22Rv1 (cell line): ENCODE data around the gene IFITM5.
"Not testable (repeated sequence)": the region's sequence is repeated elsewhere in the genome, so short reads cannot be mapped to it uniquely, and the experiment has no call there.

Experiments used
- H3K27ac ChIP-seq: fragments of 450-650 bp; 2 replicates; pipeline ENCODE4 v1.5.1; 2017
- ZFX ChIP-seq: fragments of 450-650 bp; IDR thresholded peaks from 2 replicates; pipeline ENCODE4 v1.6.1; 2017; ENCODE audit warnings: antibody characterized with exemption, borderline replicate concordance
- TF ChIP-seq, protein P1 (sequence below): fragments of 450-650 bp; IDR thresholded peaks from 2 replicates; pipeline ENCODE4 v1.5.1; 2017; ENCODE audit warnings: mild to moderate bottlenecking

Gene IFITM5

GRCh38 chr11:331358-332060 is 32.2 kb upstream of the IFITM5 start:
- H3K27ac ChIP-seq, result no peak overlapping the region
- no peak for TF ChIP-seq ZFX
- TF ChIP-seq, protein P1, sequence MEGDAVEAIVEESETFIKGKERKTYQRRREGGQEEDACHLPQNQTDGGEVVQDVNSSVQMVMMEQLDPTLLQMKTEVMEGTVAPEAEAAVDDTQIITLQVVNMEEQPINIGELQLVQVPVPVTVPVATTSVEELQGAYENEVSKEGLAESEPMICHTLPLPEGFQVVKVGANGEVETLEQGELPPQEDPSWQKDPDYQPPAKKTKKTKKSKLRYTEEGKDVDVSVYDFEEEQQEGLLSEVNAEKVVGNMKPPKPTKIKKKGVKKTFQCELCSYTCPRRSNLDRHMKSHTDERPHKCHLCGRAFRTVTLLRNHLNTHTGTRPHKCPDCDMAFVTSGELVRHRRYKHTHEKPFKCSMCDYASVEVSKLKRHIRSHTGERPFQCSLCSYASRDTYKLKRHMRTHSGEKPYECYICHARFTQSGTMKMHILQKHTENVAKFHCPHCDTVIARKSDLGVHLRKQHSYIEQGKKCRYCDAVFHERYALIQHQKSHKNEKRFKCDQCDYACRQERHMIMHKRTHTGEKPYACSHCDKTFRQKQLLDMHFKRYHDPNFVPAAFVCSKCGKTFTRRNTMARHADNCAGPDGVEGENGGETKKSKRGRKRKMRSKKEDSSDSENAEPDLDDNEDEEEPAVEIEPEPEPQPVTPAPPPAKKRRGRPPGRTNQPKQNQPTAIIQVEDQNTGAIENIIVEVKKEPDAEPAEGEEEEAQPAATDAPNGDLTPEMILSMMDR, result no peak

- no peak overlapping the region for H3K27ac ChIP-seq
Measured at GRCh38 chr11:330694-331357, 31.5 kb upstream of the IFITM5 start.

DNA sequence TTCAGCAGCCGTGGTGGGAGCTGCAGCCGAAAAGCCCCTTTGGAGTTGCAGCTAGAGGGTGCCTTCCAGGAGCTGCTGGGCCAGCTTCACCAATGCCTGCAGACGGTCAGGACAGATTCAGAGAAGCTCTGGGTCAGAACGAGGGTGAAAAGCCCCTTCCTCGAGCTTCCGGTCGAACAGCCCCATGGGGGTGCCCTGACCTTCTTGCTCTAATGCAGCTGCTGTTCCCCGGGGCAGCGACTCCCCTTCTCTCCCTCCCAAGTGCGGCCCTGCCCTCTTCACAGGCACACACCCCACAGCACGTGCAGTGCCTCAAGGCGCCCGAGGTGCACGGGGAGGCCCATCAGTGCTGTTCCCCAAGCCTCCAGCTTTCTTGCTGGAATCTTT is 31.0 kb upstream of the IFITM5 start:
- TF ChIP-seq ZFX, result no peak

More at GRCh38 chr11:330694-331357, 31.5 kb upstream of the IFITM5 start:
- no peak for TF ChIP-seq ZFX

DNA sequence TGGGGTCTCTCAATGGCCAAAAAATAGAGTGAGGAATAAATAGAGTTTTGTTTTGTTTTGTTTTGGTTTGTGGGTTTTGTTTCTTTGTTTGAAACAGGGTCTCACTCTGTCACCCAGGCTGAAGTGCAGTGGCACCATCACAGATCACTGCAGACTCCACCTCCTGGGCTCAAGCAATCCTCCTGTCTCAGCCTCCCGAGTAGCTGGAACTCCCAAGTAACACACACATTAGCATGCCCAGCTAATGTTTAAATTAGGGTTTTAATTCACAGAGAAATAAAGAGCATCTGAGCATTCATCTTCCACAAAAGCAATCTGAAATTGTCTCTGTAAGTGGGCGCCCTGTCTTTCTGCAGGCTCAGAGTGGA is 30.5 kb upstream of the IFITM5 start:
- no peak overlapping the region for H3K27ac ChIP-seq
- no peak for TF ChIP-seq ZFX
- TF ChIP-seq, protein P1, result no peak

More for the DNA sequence above, 31.0 kb upstream of the IFITM5 start:
- H3K27ac ChIP-seq, result no peak overlapping the region

DNA sequence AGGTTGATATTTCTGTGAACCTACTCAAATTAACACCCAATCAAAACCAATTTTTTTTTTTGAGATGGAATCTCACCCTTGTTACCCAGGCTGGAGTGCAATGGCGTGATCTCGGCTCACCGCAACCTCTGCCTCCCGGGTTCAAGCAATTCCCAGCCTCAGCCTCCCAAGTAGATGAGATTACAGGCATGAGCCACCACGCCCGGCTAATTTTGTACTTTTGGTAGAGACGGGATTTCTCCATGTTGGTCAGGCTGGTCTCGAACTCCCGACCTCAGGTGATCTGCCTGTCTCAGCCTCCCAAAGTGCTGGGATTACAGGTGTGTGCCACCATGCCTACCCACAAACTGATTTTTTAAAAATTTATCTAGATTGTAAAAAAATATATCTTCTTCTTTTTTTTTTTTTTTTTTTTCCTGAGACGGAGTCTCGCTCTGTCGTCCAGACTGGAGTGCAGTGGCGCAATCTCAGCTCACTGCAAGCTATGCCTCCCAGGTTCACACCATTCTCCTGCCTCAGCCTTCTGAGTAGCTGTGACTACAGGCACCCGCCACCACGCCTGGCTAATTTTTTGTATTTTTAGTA is 29.3 kb upstream of the IFITM5 start:
- not testable (repeated sequence) for H3K27ac ChIP-seq

- no peak overlapping the region for H3K27ac ChIP-seq
- TF ChIP-seq ZFX, result no peak
Measured at GRCh38 chr11:328012-328411, 28.7 kb upstream of the IFITM5 start.

- no peak overlapping the region for H3K27ac ChIP-seq
Measured at GRCh38 chr11:327581-327923, 28.2 kb upstream of the IFITM5 start.

GRCh38 chr11:326842-327580 is 27.7 kb upstream of the IFITM5 start:
- H3K27ac ChIP-seq, result no peak overlapping the region
- no peak for TF ChIP-seq ZFX
- TF ChIP-seq, protein P1, result no peak

More at GRCh38 chr11:327581-327923, 28.2 kb upstream of the IFITM5 start:
- no peak for TF ChIP-seq ZFX
- TF ChIP-seq, protein P1, result no peak

DNA sequence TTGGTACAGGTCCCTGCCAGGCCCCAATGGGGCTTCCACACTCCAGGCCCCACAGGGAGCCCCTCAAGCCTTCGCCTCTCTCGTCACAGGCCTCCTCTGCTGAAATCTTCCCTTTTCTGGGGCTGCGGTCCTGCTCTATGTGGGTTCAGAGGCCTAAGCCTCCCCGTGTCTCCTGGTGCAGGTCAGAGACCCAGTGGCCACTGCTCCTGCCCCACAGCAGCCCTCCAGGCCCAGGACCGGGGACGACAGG is 27.2 kb upstream of the IFITM5 start:
- TF ChIP-seq ZFX, result no peak
- TF ChIP-seq, protein P1, result no peak
- no peak overlapping the region for H3K27ac ChIP-seq
